GM19397 (cell line): ENCODE data around the gene PTPRE.
"Not testable (repeated sequence)": the region's sequence is repeated elsewhere in the genome, so short reads cannot be mapped to it uniquely, and the experiment has no call there.

Source experiments
- ATAC-seq: cut with Tn5 transposase; IDR thresholded peaks from one replicate; pipeline ENCODE4 v1.9.1; 2021; ENCODE audit warnings: mild to moderate bottlenecking, moderate library complexity; ENCODE audit not compliant: unreplicated experiment

Gene PTPRE

DNA sequence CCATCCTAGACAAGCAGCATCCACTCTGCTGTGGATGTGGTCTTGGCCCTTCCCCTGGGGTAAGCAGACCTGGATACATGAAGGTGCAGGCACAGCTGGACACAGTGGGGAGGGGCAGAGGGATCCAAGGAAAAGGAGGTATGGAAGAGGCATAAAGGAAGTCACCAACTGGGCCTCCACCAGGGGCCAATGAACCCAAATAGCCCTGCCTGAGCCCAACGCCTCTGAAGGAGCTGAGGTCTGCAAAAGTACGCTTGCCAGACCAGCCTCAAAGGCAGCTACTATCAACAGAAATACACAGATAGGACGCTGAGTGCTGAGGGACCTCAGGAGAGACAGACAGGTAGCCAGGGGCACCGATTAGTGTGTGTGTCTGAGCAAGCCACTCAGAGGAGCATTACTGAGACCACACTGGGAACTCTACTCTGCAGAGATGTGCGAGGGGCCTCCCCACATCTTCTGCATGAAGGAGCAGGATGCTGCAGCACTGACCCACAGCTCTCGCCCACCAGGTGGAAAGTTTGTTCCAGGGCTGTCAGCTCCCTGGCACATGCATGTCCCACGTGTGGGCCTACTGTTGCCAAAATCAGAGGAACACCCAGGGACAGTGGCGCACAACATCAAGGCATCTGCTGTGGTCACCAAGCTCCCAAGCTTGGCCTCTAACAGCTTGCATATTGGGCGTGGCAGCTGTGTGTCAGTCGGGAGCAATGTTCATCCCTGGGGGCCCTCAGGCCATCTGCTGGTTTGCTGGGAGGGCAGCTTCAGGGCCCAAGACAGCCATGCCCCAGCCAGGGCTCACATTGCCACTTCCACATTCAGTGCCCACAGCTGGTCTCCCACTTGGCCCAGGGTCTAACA is 179.3 kb downstream of the PTPRE start:
- no peak for ATAC-seq

DNA sequence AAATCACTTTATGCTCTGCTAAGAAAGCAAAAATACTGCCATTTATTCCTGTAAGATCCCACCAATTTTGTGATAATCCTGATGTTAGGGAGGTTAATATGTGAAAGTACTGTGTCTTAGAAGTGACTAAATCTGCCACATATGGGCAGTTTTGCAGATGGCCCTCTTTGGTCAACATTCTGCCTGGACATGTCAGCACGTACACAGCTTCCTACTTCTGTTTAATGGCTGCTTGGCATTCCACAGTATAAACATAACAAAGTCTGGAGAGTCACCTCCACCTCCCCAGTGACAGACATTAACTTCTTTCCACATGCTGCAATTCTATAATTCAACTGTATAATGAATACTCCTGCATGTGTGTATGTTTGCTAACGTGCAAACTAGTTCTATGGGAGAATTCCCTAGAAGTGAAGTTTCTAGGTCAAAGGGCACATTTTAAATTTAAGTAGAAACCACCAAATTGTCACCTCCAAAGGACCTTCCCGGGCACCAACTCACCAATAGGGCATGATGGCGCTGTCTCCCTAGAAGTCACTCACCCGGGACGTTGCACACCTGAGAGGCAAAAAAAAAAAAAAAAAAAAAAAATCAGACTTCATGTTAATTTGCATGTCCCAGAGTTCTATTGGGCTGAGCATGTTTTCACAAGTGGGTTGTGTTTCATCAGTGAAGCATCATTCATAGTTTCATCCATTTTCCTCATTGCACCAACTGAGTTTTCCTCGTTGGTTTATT is 180.4 kb downstream of the PTPRE start:
- ATAC-seq = no peak

DNA sequence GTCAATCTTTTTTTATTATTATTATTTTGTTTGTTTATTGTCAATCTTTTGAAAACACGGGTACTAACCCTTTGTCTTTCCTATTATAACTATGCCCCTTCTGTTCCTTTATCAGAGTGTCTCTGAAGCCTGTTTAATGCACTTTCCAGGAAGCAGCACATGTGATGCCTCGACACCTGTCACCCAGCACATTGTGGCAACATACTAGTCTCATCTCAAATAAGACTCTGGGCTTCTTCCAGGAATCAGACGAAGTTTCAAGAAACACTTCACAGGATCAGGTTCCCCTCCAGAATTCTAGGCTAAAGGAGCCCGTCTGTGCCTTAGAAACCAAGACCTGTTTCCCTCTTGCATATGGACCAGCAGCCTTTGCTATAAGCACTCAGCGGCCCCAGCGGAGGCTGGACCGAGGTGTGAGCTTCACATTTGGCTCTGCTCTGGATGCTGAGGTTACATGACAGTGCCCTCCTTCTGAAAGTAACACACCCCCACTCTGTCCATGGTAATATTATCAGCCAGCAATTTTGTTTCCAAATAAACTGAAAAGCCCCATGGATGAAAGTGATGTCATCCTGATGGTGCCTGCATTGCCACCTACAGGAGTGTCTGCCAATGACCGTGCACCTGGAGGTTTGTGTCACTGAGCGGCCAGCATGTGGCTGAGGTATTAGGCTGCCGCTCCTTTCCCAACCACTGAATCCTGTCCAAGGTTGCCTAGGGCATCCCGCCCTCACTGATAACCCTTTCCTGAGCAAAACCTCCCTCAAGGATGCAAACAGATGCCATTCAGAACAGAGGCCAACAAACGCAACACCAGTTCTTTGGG is 181.2 kb downstream of the PTPRE start:
- ATAC-seq = no peak

DNA sequence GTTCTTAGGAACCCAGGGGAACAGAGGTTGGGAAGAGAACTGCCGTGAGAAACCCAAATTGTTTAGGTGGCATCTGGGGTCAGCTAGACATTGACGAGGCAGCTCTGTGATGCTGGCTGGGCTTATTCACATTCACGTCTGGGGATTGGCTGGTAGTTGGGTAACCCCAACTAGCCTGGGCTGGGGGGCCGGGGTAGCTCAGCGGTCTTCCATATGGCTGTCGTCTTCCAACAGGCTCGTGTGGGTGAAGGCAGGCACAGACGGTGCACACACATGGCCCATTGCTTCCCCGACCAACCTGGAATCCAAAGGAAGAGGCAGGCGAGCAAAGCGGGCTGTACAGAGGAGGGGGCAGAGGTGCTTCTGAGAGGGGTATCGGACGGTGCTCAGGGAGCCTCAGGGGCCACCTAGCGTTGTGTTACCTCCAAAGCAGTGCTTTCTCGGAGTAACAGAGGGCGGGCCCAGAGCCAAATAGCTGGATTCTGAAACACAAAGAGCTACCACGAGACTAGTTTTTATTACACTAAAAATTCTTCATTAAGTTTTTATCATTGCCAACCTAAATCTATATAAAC is 184.8 kb downstream of the PTPRE start:
- no peak for ATAC-seq

DNA sequence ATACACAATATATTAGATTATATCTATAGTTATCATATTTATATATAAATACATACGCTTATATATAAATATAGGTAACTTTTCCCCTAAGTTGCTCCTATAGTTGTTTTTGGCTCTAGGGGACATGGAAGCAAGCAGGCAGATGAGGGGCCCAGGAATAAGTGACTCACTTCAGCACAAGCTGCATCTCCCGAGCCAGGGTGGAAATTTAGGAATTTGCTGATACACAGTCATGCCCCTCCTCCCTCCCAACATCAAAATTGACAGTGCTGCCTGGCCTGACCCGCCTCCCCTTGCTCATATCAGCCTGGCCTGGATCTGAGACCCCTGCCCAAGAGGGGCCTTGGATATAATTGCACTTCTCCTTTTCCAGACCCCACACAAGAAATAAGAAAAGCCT is 185.6 kb downstream of the PTPRE start:
- no peak for ATAC-seq

DNA sequence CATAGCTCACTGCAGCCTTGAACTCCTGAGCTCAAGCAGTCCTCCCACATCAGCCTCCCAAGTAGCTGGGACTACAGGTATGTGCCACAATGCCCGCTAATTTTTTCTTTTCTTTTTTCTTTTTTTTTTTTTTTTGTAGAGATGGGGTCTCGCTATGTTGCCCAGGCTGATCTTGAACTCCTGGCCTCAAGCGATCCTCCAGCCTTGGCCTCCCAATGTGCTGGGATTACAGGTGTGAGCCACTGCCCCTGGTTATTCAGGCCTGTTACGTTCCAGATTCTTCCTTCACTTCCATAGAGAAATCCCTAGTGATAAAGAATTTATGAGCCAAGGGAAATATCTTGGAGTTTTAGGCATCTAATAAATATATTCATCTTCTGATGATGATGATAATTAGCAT is 187.7 kb downstream of the PTPRE start:
- not testable (repeated sequence) for ATAC-seq

DNA sequence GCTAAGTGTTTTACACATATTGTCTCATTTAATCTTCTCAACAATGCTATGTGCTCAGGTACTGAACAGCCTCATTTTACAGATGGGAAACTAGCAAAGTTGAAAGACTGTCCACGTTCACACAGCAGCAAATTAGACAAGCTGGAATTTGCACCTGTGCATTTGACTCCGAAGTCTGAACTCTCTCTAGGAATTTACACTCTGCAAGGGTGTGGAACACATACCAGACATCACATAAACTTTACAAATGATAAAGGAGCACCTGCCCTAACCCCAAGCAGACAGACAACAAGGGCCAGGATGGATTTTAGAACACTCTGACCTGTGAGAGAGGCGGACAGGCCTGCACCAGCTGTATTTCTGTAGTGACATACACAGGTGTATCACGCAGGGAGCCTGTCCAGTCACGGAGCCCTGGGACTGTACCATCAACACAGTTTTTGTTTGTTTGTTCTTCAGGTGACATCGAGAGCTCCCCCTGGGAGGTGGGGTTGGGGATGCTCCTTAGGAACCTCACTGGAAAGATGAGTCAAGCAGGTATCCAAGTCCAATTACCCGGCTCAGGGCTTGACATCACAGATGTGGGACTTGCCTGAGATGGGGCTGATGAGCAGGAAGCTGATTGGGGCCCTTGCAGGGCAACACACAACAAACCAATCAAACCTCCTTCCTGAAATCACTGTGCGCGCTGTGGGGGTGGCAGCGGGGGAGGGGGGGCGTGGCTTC is 188.3 kb downstream of the PTPRE start:
- ATAC-seq = no peak

DNA sequence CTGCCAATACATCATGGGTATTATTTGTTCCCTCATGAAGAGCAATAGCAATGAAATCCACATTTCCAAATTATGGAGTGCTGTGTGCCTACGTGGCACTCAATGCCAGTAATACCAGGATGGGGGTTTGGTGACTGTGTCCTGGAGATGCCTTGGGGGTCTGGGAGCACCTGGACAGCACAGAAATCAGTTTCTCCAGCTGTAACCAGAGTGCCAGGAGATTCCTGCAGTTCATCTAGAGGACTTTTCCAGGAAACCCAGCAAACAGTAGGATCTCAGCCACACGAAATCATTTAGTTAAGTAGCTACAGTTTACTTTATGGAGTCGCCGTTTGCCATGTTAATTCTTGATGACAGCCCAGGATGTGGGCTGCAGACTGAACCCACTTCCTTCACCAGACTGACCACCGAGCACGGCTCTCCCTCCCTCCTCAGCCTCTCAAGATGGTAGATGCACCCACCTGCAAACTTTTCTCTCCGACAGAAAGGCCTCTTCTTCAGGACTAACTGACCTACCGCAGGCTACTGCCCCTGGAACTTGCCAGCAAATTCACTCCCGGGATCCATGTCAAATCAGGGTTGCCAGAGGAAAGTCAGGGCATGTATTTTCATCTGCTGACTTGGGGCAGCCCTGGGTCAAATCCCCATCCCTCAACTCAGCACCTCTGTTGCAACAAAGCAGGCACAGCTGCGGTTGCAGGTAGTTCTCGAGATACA is 189.0 kb downstream of the PTPRE start:
- no peak for ATAC-seq

DNA sequence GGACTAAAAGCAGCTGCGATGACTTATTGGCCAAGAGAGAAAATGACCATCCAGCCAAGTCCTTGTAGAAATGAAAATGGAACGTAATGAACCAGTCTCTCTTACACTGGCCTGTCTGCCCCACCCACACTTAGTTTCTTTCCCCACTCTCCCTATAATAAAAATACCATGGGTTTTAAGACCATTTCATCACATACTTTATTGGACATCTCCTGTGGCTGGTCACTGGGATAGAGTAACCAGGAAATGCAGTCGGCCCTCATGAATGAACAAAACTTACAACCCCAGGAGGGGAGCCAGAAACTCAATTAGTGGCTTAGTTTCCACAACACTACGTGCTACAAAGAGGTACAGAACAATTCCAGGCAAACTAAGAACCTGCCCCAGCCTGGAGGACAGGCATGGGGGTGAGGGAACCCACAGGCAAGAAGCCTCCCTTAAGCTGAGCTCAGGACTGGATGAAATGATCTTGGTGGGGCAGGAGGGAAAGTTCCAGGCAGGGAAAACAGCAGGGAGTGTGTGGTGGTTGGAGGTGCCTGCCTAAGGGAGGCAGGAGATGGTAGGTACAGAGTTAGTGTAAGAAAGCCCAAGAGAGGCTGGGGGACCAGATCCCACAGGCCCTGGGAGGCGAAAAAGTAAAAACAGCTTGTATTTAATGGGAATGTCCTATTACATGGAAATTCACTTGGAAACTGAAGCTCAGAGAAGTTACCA is 189.7 kb downstream of the PTPRE start:
- no peak for ATAC-seq

DNA sequence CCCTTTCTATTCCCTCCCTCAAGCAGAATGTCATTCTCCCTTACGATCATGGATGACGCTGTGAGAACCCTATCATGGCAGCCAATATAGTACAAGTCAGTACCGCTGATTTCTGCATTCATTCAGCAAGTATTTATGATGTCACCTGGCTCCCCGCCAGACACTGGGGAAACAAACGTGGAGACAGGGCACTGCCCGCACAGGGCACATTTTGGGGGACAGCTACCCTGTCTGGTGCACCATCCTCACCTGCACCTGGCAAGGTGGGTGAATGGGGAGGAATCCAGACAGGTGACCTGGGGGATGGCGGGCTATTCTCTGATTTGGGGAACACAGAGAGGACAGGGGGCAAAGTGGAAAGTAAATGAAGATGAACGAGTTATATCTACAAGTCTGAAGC is 190.9 kb downstream of the PTPRE start:
- no peak for ATAC-seq

DNA sequence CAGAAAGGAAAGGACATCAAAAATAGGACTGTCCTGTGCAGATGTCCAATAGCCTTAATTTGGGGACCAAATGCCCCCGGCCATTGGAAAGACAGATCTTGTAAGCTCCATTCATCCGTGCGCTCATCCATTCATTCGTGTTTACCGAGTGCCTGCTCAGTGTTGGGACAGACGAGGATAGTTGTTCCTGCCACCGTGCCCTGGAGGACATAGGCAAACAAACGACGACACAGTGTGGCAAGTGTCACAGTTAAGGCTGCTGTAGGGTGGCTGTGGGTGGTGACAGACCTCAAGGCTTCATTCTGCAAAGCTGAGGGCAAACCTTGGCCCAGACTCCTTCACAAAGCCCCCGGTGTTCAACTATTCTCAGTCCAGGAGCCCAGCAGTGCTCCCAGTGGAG is 191.7 kb downstream of the PTPRE start:
- no peak for ATAC-seq

DNA sequence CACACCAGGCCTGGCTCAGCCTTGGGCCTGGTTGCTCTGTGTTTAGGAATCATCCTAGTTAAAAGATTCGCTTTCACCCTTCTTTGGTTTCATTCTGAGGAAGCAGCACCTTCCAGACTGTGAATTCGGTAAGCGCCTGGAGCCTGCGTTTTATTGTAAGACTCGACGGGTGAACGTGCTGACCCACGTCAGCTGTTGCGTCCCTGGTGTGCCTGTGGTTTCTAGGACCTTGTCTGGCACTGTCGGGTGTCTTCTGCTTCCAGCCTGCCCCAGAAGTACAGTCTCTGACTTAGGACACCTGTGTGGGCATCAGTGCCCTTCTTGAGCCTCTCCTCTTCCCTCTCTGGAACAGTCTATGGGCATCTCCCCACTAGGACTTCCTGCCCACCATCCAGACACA is 193.0 kb downstream of the PTPRE start:
- ATAC-seq = no peak

DNA sequence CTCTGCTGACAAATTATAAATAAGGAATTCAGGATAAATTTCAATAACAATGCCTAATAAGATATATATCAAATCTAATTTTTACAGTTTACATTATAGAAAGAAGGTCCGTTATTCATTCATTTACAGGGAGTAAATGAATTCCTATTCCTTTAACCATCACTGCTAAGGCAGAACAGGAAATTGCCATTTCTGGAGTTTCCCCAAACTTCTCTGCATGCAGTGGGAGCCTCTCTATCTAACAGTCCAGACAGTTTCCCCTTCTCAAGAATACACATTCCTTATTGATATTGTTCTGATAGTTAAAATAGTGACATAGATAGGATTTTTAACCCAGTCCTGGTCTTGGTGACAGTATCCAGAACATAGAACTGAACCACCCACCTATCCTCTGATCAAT is 195.0 kb downstream of the PTPRE start:
- no peak for ATAC-seq

DNA sequence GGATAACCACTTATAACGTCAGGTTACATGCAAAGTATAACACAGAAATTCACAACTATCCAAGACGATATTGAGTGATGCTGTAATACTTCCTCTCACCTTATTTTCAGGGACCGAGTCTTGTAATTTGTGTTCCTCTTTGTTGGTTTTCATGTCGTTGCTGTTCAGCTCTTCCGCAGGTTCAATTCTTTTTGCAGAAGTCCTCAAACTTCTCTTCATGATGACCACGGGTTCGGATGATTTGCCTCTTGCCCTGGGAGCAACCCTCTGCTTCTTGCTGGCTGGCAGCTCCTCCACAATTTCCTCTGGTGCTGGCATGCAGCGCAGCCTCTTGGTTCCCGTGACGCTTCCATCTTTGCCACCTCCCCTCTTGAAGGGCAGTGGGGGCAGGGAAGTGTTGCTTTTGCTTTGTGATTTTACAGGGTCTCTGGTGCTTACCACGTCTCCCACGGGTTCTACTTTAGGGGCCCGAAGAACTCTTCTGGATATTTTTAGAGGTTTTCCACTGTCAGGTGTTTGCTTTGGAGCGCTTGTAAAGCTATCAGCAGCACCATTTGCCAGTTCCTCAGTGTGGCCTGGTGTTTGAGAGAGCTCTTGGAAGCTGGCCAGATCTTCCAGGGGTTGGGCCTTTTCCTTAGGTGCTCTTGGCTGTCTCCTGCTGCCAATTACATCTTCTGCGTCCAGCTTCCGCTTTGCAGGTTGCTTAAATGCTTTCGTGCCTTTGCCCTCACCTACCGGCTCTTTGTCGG is 195.8 kb downstream of the PTPRE start:
- ATAC-seq = no peak

DNA sequence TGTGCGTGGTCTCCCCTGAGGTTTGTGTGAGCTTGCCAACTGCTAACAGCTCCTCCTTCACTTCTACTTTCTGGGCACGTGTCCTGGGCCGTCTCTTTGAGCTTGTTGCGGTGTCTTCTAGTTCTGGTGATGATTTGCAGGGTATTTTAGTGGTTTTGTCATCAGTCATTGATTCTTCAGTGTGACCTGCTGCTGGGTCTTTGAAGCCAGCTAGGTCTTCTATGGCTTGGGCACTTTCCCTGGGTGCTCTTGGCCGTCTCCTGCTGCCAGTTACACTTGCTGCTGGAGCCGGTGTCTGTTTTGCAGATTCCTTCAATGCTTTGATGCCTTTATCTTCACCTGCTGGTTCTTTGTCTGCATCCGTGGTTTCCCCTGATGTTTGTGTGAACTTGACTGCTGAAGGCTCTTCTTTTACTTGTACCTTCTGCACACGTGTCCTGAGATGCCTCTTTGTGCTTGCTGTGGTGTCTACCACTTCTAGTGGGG is 196.4 kb downstream of the PTPRE start:
- ATAC-seq = no peak

DNA sequence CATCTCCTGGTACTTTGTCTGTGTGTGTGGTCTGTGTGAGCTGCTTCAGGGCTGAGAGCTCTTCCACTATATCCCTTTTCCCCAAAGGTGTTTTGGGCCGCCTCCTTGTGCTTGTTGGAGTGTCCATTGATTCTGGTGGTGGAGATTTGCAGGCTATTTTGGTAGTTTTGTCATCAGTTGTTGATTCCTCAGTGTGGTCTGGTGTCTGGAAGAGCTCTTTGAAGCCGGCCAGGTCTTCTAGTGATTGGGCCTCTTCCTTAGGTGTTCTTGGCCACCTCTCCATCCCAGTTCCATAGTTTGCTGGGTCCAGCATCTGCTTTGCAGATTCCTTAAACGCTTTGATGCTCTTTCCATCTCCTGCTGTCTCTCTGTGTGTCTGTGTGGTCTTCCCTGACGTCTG is 198.5 kb downstream of the PTPRE start:
- ATAC-seq = no peak

DNA sequence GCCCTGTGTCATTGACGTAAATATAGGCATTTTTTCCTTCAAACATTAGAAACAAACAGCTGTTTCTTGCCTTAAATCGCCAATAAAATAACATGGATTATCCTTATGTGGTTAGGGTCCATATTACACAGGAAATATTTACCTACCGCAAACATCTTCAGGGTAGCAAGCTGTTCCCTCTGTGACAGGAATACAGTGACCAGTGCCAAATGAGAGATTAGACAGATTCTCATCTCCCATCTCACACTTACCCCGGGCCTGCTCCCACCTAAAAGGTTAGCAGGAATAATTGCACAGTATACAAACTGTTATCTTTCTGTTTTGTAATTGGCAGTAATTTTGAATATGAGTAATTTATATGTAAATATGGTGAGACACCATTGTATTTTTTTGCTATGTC is 202.8 kb downstream of the PTPRE start:
- no peak for ATAC-seq

DNA sequence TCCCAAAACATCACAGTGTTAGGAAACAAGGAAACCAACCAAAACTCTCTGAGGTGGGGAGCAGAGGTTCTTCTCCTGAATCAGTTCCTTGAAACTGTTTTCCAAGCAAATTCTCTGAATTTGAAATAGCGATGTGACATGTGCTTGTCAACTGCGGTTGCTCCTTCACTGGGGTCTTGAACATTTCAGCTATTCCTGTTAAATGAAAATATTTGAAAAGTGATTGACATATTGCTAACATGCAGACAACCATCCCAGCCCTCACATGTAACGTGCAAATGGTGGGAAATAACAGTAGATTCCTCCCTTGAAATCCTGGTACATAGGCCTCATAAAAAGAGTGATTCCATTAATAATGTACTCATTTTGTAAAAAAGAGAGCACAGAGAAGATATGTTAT is 203.4 kb downstream of the PTPRE start:
- ATAC-seq = no peak
